Activated CD8-positive, alpha-beta memory T cell treated with anti-CD3 and anti-CD28 coated beads, Interleukin-2, amount 50 U/mL, for 1 hour (primary cell): ENCODE measurements around the gene FGFR2.

ENCODE experiments used
- DNase-seq: peaks from one replicate; pipeline ENCODE4 v3.0.0-alpha.2; 2020; ENCODE audit errors: extremely low read depth

FGFR2 gene

DNA sequence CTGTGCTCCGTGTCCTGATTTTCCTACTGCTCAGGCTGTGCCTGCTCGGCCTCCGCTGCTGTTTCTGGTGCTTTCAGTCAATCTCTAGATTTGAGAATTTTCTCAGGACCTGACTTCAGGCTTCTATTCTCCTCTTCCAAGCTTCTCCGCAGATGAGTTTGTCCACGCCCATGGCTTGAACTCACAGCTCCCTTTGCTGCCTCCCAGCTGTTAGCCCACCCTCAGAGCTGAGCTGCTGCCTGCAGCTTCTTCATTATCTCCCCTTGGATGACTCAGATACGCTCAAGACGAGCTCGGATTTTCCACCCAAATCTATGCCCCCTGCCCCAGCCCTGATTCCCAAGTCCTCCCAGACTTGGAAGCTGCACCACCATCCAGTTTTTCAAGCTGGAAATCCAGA, 104.7 kb downstream of the FGFR2 start:
- DNase-seq = no peak

GRCh38 chr10:121490871-121491519, 107.2 kb downstream of the FGFR2 start:
- no peak for DNase-seq

DNA sequence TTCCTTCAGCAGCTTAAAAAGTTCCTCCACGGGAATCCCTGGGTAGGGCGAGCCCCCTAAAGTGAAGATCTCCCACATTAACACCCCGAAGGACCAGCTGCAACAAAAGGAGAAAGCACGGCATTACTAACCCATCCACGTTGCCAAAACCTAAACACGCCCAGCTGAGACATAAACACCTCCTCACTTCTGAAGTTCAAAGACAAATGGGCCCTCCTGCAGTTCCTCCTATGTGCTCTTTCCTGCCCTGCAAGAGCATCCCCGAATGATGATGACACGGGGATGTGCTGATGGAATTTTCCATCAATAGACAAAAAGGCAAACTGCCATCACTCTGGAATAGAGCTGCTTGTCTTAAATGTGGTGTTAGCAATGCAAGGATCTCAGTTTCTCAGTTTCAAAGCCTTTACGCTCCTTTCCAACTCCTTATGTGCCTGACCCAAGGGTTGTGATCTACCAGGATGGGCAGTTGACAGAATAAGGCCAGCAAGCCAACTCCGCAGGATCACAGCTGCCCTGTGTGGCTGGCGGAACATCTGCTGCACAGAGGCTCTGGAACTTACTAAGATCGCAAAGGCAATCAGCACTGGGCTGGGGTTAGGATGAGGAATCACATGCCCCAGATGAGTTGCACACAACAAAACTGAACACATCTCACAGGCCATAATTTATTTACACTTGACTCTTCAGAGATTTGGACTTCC, 112.7 kb downstream of the FGFR2 start:
- no peak for DNase-seq

GRCh38 chr10:121484816-121485215, 113.4 kb downstream of the FGFR2 start:
- no peak for DNase-seq

- DNase-seq = no peak
Measured at GRCh38 chr10:121484401-121484800, 113.8 kb downstream of the FGFR2 start.

- no peak for DNase-seq
Measured at GRCh38 chr10:121481180-121481579, 117.1 kb downstream of the FGFR2 start.

GRCh38 chr10:121478556-121478955, 119.7 kb downstream of the FGFR2 start:
- no peak for DNase-seq

- DNase-seq = no peak
Measured at GRCh38 chr10:121469797-121470606, 128.2 kb downstream of the FGFR2 start.

DNA sequence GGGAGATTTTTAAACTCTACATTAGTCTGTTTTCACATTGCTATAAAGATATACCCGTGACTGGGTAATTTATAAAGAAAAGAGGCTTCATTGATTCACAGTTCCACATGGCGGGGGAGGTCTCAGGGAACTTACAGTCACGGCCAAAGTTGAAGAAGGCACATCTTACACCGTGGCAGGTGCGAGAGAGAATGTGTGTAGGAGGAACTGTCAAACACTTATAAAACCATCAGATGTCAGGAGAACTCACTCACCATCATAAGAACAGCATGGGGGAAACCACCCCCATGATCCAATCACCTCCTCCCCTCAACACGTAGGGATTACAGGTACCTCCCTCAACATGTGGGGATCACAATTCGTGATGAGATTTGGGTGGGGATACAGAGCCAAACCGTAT, 129.5 kb downstream of the FGFR2 start:
- no peak for DNase-seq

DNA sequence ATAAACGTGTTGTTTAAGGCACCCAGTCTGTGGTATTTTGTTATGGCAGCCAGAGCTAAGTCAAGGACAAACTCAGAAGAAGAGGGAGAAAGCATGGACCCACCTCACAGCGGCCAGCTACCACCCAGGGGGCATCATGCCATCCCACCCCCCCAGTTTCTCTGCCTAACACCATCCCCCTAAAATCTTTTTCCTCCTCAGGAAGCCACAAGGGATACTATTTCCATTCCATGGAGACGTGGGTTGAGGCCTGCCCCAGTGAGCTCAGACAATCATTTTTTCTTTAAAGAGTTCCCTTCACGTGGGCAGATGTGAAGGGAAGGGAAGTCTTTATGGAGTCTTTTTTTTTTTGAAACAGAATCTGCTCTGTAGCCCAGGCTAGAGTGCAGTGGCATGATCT, 131.8 kb downstream of the FGFR2 start:
- DNase-seq = no peak

GRCh38 chr10:121465215-121465614, 133.0 kb downstream of the FGFR2 start:
- DNase-seq = no peak

GRCh38 chr10:121464517-121464916, 133.7 kb downstream of the FGFR2 start:
- DNase-seq = no peak

DNA sequence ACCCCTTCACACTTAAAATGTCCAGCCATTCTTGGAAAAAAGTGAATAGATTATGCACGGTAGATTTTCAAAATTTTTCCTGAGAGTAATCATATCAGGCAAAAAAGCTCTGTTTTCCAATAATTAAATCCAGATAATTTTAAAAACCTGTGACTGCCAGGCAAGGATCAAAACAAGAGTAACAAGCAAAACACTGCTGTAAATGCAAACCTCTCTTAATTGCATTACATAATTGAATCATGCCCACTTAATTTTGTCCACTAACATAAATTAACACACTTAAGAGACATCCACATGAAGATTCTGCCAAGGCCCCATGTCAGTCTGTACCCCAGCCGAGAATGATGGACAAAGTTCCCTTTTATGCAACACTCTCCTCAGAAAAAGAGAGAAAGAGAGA, 135.3 kb downstream of the FGFR2 start:
- DNase-seq = no peak

GRCh38 chr10:121462281-121462680, 136.0 kb downstream of the FGFR2 start:
- no peak for DNase-seq

- no peak for DNase-seq
Measured at GRCh38 chr10:121461307-121461706, 136.9 kb downstream of the FGFR2 start.

DNA sequence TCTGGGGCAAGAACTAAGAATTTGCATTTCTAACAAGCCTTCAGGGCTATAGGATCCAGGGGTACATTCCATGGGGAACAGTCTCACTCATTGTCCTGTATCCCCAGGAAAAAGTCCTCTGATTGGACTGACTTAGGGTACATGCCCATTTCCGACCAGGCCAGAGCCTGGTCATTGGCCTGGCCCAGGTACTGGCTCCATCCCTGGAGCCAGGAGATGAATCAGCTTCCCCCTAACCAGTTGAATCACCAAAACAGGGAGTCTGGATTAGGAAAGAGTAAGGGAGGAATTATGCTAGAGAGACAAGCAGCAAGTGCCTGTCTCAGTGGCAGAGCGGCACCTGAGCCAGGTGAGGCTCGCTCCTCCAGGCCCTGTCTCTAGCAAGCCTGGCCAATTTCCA, 137.5 kb downstream of the FGFR2 start:
- no peak for DNase-seq

DNA sequence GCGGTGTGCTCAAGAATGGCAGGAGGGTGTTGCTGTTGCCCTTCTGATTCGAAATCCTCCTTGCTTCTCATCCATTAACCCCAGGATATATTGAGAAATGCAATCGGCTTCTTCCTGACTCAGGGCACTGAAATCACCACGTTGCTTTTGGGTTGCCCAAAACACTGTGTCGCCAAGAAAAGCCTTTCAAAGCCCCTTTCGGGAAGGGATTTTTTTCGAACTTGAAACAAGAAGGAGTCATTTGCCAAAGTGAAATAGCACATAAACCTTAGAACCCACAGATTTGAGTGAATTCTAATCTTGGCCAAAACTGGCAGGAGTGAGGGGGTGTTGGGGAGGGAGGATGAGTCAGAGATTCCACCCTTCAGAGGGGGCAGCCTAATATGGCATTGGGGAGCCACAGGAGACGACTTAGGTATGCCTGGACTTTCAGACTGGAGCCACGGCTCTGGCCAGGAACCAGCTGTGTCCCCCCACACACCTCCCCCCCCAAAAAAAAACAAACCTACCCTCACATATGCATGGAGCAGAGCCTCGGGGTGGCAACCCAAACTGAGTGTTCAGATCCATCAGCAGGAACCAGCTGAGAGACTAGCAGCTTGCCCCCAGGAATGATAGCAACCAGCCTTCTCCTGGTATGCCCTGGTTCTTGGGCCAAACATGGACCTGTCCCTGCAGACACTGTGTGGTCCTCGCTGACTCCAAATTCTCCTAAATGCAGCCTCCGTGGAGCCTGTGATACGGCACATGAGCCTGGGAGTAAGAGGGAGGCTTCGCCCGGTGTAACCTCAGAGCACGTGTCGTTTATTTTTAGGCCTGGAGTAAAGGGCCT, 138.4 kb downstream of the FGFR2 start:
- no peak for DNase-seq

- no peak for DNase-seq
Measured at GRCh38 chr10:121459279-121459621, 139.0 kb downstream of the FGFR2 start.

DNA sequence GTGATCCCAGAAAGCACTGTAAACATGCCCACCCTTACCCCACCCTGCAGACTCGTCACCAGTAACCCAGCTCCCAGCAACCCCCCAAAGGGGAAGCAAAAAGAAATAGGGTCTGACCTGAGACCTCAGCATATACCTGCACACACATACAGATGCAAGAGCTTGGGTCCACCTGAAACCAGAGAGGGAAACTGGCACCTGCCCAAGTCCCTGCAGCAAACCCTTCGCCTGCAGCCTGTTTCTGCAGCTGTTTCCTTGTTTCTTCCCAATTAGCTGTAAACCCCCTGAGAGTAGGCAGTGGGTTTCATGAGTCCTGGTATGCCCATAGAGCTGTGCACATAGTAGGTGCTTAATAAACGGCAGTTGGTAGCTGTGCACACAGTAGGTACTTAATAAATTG, 140.5 kb downstream of the FGFR2 start:
- no peak for DNase-seq

DNA sequence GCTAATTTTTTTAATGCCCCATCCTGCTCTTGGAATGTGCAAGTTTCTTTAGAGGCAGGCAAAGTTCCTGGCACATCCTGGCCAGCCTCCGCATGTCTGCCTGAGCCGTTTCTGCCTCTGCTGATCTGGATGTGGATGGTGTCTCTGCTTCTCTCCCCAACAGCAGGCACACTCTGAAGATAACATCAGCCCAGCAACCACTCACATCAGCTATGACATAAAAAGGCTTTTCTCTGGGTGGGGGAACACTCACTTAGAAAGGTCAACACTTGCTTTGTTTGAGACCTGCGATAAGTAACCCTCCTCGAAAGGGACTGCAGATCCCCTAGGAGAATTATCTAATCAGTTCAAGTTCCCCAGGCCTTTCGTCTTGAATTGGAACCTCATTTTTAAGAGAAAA, 142.9 kb downstream of the FGFR2 start:
- DNase-seq = no peak

DNA sequence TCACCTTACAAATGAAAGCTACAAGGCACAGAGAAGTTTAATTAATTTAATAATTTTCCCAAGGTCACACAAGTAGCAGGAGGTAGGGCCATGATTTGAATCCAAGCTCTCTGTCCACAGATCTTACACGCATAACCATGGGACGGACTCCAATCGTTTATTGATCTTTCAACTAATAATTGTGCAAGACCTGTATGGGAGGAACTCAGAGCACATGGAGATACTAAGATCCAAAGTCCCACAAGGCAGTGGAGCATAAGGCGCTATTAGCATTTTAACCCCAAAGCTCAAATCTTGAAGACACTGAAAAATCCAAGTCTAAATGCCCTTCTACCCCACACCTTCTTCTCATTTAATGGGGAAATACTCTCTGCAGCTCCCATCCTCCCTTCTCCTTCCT, 143.5 kb downstream of the FGFR2 start:
- DNase-seq = no peak

DNA sequence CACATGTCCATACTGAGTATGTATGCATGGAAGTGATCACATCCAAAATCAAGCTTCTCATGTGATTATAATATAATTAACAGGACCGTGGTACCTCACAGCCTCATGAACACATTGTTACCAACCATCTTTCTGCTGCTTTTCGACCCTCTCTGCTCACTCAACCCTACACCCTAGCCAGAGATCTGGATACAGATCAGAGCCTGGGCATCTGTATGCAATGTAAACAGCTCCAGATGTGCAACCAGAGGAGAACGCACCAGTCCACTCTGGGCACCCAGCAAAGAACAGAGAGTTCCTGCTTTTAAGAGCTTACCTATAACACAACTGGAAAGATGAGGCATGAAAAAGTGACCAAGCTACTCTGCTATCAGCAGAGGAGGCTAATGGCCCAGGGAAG, 145.1 kb downstream of the FGFR2 start:
- no peak for DNase-seq
